ENCODE measurements around the gene HHIPL1.

Gene HHIPL1

GRCh38 chr14:99604766-99605298, 40.1 kb upstream of the HHIPL1 start:
- Mint-ChIP-seq H3K4me1 (peaks cover 39% of the 10 kb centered on the region), H3K36me3 (no peaks in the 10 kb centered on the region)

GRCh38 chr14:99605299-99605961, 39.5 kb upstream of the HHIPL1 start:
- H3K36me3 Mint-ChIP-seq: no peaks in the 10 kb centered on the region
- ATAC-seq: peak; percentile 51
- peak overlapping the region; percentile 75 for H3K4me3 Mint-ChIP-seq
- H3K27ac Mint-ChIP-seq: peak overlapping the region; percentile 87
- H3K9me3 Mint-ChIP-seq: no peaks in the 10 kb centered on the region
- DNase-seq (ENCODE audit: low spot score in 2 of 2): peak; percentile 51 to 84
- peaks cover 36% of the 10 kb centered on the region for H3K4me1 Mint-ChIP-seq

More at GRCh38 chr14:99604766-99605298, 40.1 kb upstream of the HHIPL1 start:
- Mint-ChIP-seq H3K9me3 (no peaks in the 10 kb centered on the region), H3K4me3 (peak overlapping the region; percentile 75), H3K27ac (peak overlapping the region; percentile 87)
- ATAC-seq (peak; percentile 57), DNase-seq (ENCODE audit: low spot score in 2 of 2) (peak; percentile 33 to 77)

- H3K9me3 Mint-ChIP-seq: no peaks in the 10 kb centered on the region
- DNase-seq (ENCODE audit: low spot score in 2 of 2) (no peak), ATAC-seq (no peak)
- H3K36me3 Mint-ChIP-seq: no peaks in the 10 kb centered on the region
- no peak overlapping the region for H3K27ac Mint-ChIP-seq
- H3K4me1 Mint-ChIP-seq: peaks cover 30% of the 10 kb centered on the region
- no peak overlapping the region for H3K4me3 Mint-ChIP-seq
Measured at GRCh38 chr14:99606359-99606758, 38.6 kb upstream of the HHIPL1 start.

- Mint-ChIP-seq H3K4me3 (no peak overlapping the region), H3K4me1 (peaks cover 19% of the 10 kb centered on the region), H3K27ac (no peak overlapping the region), H3K9me3 (no peaks in the 10 kb centered on the region), H3K36me3 (no peaks in the 10 kb centered on the region)
- ATAC-seq (no peak), DNase-seq (ENCODE audit: low spot score in 2 of 2) (no peak)
Measured at GRCh38 chr14:99608591-99608990, 36.3 kb upstream of the HHIPL1 start.

GRCh38 chr14:99609245-99610170, 35.4 kb upstream of the HHIPL1 start:
- peaks cover 19% of the 10 kb centered on the region for H3K4me1 Mint-ChIP-seq
- DNase-seq (ENCODE audit: low spot score in 2 of 2) (no peak), ATAC-seq (no peak)
- peak overlapping the region; percentile 35 for H3K27ac Mint-ChIP-seq
- H3K4me3 Mint-ChIP-seq: no peak overlapping the region
- H3K9me3 Mint-ChIP-seq: no peaks in the 10 kb centered on the region
- no peaks in the 10 kb centered on the region for H3K36me3 Mint-ChIP-seq

GRCh38 chr14:99611646-99612045, 33.3 kb upstream of the HHIPL1 start:
- no peaks in the 10 kb centered on the region for H3K9me3 Mint-ChIP-seq
- no peak overlapping the region for H3K4me3 Mint-ChIP-seq
- no peak overlapping the region for H3K27ac Mint-ChIP-seq
- DNase-seq (ENCODE audit: low spot score in 2 of 2) (no peak), ATAC-seq (no peak)
- no peaks in the 10 kb centered on the region for H3K36me3 Mint-ChIP-seq
- H3K4me1 Mint-ChIP-seq: peaks cover 10% of the 10 kb centered on the region

GRCh38 chr14:99612071-99612737, 32.7 kb upstream of the HHIPL1 start:
- ATAC-seq: no peak

GRCh38 chr14:99612738-99613330, 32.1 kb upstream of the HHIPL1 start:
- H3K4me3 Mint-ChIP-seq: no peak overlapping the region
- H3K4me1 Mint-ChIP-seq: peaks cover 10% of the 10 kb centered on the region
- H3K36me3 Mint-ChIP-seq: no peaks in the 10 kb centered on the region
- ATAC-seq: no peak
- H3K9me3 Mint-ChIP-seq: no peaks in the 10 kb centered on the region
- H3K27ac Mint-ChIP-seq: no peak overlapping the region
- DNase-seq (ENCODE audit: low spot score in 2 of 2): no peak

More at GRCh38 chr14:99612071-99612737, 32.7 kb upstream of the HHIPL1 start:
- H3K36me3 Mint-ChIP-seq: no peaks in the 10 kb centered on the region
- peaks cover 10% of the 10 kb centered on the region for H3K4me1 Mint-ChIP-seq
- DNase-seq (ENCODE audit: low spot score in 2 of 2): no peak
- no peak overlapping the region for H3K27ac Mint-ChIP-seq
- H3K4me3 Mint-ChIP-seq: no peak overlapping the region
- no peaks in the 10 kb centered on the region for H3K9me3 Mint-ChIP-seq

- ATAC-seq (no peak), DNase-seq (ENCODE audit: low spot score in 2 of 2) (no peak)
- Mint-ChIP-seq H3K4me1 (no peaks in the 10 kb centered on the region), H3K4me3 (no peak overlapping the region), H3K36me3 (no peaks in the 10 kb centered on the region), H3K27ac (no peak overlapping the region), H3K9me3 (no peaks in the 10 kb centered on the region)
Measured at GRCh38 chr14:99615497-99616157, 29.3 kb upstream of the HHIPL1 start.

GRCh38 chr14:99616832-99617800, 27.8 kb upstream of the HHIPL1 start:
- Mint-ChIP-seq H3K36me3 (no peaks in the 10 kb centered on the region), H3K9me3 (no peaks in the 10 kb centered on the region), H3K4me1 (no peaks in the 10 kb centered on the region), H3K4me3 (no peak overlapping the region), H3K27ac (no peak overlapping the region)
- no peak for DNase-seq (ENCODE audit: low spot score in 2 of 2)
- ATAC-seq: no peak

- DNase-seq (ENCODE audit: low spot score in 2 of 2) (no peak), ATAC-seq (no peak)
- Mint-ChIP-seq H3K9me3 (no peaks in the 10 kb centered on the region), H3K4me1 (no peaks in the 10 kb centered on the region), H3K4me3 (no peak overlapping the region), H3K27ac (no peak overlapping the region), H3K36me3 (no peaks in the 10 kb centered on the region)
Measured at GRCh38 chr14:99619835-99620834, 24.8 kb upstream of the HHIPL1 start.

- DNase-seq (ENCODE audit: low spot score in 2 of 2) (no peak), ATAC-seq (no peak)
- H3K4me3 Mint-ChIP-seq: no peak overlapping the region
- no peaks in the 10 kb centered on the region for H3K36me3 Mint-ChIP-seq
- H3K27ac Mint-ChIP-seq: no peak overlapping the region
- H3K9me3 Mint-ChIP-seq: no peaks in the 10 kb centered on the region
- H3K4me1 Mint-ChIP-seq: no peaks in the 10 kb centered on the region
Measured at GRCh38 chr14:99621948-99622347, 23.0 kb upstream of the HHIPL1 start.

- Mint-ChIP-seq H3K36me3 (no peaks in the 10 kb centered on the region), H3K4me1 (peaks cover 5% of the 10 kb centered on the region), H3K4me3 (no peak overlapping the region), H3K9me3 (no peaks in the 10 kb centered on the region), H3K27ac (no peak overlapping the region)
- ATAC-seq (no peak), DNase-seq (ENCODE audit: low spot score in 2 of 2) (no peak)
Measured at GRCh38 chr14:99624024-99624423, 20.9 kb upstream of the HHIPL1 start.

Measured in stimulated activated effector memory CD8-positive, alpha-beta T cell treated with anti-CD3 and anti-CD28 coated beads, Interleukin-12 subunit alpha, Interleukin-12 subunit beta, amount 100 ng/mL, for 72 hours (primary cell).